BLaER1 (cell line): Measurements from ENCODE around the gene TXNIP.
A peak's percentile ranks its signal among the peaks of the same experiment; 100 is the strongest.
"Not testable (repeated sequence)": the region's sequence is repeated elsewhere in the genome, so short reads cannot be mapped to it uniquely, and the experiment has no call there.

ENCODE experiments used
- H3K27ac ChIP-seq: shearing (Covaris generic); formaldehyde crosslinking; 2 replicates; pipeline ENCODE4 v1.8.1; 2022
- H3K27me3 ChIP-seq: shearing (Covaris generic); formaldehyde crosslinking; 2 replicates; pipeline ENCODE4 v1.8.1; 2022
- H3K36me3 ChIP-seq: shearing (Covaris generic); formaldehyde crosslinking; 2 replicates; pipeline ENCODE4 v1.8.1; 2022
- H3K4me1 ChIP-seq: shearing (Covaris generic); formaldehyde crosslinking; 2 replicates; pipeline ENCODE4 v1.8.1; 2022
- H3K4me2 ChIP-seq: shearing (Covaris generic); formaldehyde crosslinking; 2 replicates; pipeline ENCODE4 v1.8.1; 2022
- H3K4me3 ChIP-seq: shearing (Covaris generic); formaldehyde crosslinking; 2 replicates; pipeline ENCODE4 v1.8.1; 2022
- H3K9ac ChIP-seq: shearing (Covaris generic); formaldehyde crosslinking; 2 replicates; pipeline ENCODE4 v1.8.1; 2022
- H3K9me3 ChIP-seq: shearing (Covaris generic); formaldehyde crosslinking; 2 replicates; pipeline ENCODE4 v1.8.1; 2022
- H4K20me1 ChIP-seq: shearing (Covaris generic); formaldehyde crosslinking; 2 replicates; pipeline ENCODE4 v1.8.1; 2022
- Cebpa-rat ChIP-seq: shearing (Covaris generic); IDR thresholded peaks from 2 replicates; pipeline ENCODE4 v1.8.1; 2022

TXNIP gene, protein sequence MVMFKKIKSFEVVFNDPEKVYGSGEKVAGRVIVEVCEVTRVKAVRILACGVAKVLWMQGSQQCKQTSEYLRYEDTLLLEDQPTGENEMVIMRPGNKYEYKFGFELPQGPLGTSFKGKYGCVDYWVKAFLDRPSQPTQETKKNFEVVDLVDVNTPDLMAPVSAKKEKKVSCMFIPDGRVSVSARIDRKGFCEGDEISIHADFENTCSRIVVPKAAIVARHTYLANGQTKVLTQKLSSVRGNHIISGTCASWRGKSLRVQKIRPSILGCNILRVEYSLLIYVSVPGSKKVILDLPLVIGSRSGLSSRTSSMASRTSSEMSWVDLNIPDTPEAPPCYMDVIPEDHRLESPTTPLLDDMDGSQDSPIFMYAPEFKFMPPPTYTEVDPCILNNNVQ

GRCh38 chr1:145996433-145997015 is at the start of gene TXNIP:
Gene TXNIP (minus strand): TSS chr1:145996579. CDS start chr1:145996266, 313 bp downstream.
- Histone ChIP-seq H3K27ac (peak within 1 kb of the TSS; percentile 89), H3K9me3 (no peaks in the 10 kb centered on the region), H3K9ac (peak within 1 kb of the TSS; percentile 98), H3K27me3 (no peaks in the 10 kb centered on the region), H3K4me3 (peak within 1 kb of the TSS; percentile 82), H3K36me3 (peaks cover 34% of the 10 kb centered on the region), H3K4me2 (peak within 1 kb of the TSS; percentile 93), H4K20me1 (peaks cover 46% of the 10 kb centered on the region), H3K4me1 (peaks cover 62% of the 10 kb centered on the region)
- TF ChIP-seq Cebpa-rat: no peak

GRCh38 chr1:146039844-146040194 is 43.4 kb upstream of the TXNIP start:
- Histone ChIP-seq H3K27ac (no peak overlapping the region), H3K4me2 (0 out of 2 replicates have a peak overlapping the region, but pooled peaks have one; percentile 75), H3K9me3 (no peaks in the 10 kb centered on the region), H3K4me3 (no peak overlapping the region), H3K27me3 (no peaks in the 10 kb centered on the region), H3K4me1 (peaks cover 14% of the 10 kb centered on the region), H3K36me3 (no peaks in the 10 kb centered on the region), H4K20me1 (no peaks in the 10 kb centered on the region), H3K9ac (no peak overlapping the region)
- no peak for TF ChIP-seq Cebpa-rat

- no peak for TF ChIP-seq Cebpa-rat
- Histone ChIP-seq H3K36me3 (no peaks in the 10 kb centered on the region), H3K4me3 (peak overlapping the region; percentile 82), H3K9ac (peak overlapping the region; percentile 84), H3K27me3 (no peaks in the 10 kb centered on the region), H3K4me1 (peaks cover 17% of the 10 kb centered on the region), H4K20me1 (no peaks in the 10 kb centered on the region), H3K4me2 (peak overlapping the region; percentile 75), H3K9me3 (no peaks in the 10 kb centered on the region), H3K27ac (peak overlapping the region; percentile 84)
Measured at GRCh38 chr1:146036965-146037646, 40.7 kb upstream of the TXNIP start.

DNA sequence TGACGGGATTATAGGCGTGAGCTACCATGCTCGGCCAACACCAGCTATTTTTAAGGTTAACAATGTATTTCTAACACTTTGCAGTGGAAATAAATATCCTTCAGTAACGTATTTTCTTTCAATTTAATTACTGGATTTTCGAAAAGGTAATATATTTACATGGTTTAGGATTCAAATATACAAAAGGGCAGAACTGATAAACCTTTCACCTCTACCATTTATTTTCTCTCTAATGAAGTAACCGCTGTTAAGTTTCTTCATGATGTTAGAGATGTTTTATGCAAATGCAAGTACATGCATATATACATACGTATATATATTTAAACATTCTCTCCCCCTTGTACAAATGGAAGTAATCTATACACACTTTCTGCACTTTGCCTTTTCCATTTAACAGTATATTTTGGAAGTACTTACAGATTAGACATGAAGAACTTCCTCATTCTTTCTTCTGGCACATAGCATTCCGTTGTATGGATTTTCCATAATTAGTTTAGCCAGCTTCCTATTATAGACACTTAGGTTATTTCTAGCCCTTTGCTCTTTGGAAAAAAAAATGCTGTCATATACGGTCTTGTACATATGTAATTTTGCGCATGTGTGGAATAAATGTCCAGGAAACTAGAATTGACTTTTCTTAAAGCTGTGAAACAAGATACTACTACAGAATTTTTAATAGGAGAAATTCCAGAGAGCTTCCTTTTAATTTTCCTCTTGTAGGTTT is 40.0 kb upstream of the TXNIP start:
- TF ChIP-seq Cebpa-rat: no peak
- H3K36me3 ChIP-seq: no peaks in the 10 kb centered on the region

GRCh38 chr1:146035048-146035423 is 38.7 kb upstream of the TXNIP start:
- H3K9ac ChIP-seq: no peak overlapping the region
- peaks cover 17% of the 10 kb centered on the region for H3K4me1 ChIP-seq
- H4K20me1 ChIP-seq: no peaks in the 10 kb centered on the region
- H3K27me3 ChIP-seq: no peaks in the 10 kb centered on the region
- no peaks in the 10 kb centered on the region for H3K36me3 ChIP-seq
- H3K27ac ChIP-seq: no peak overlapping the region
- no peaks in the 10 kb centered on the region for H3K9me3 ChIP-seq
- peak overlapping the region; percentile 75 for H3K4me2 ChIP-seq
- TF ChIP-seq Cebpa-rat: no peak
- peak overlapping the region; percentile 82 for H3K4me3 ChIP-seq

More for the DNA sequence above, 40.0 kb upstream of the TXNIP start:
- Histone ChIP-seq H3K4me2 (peak overlapping the region; percentile 75), H3K9ac (peak overlapping the region; percentile 84; the same call in 1 of the 2 replicates), H3K4me1 (peaks cover 17% of the 10 kb centered on the region), H3K4me3 (peak overlapping the region; percentile 82), H3K9me3 (no peaks in the 10 kb centered on the region), H4K20me1 (no peaks in the 10 kb centered on the region), H3K27ac (no peak overlapping the region), H3K27me3 (no peaks in the 10 kb centered on the region)

DNA sequence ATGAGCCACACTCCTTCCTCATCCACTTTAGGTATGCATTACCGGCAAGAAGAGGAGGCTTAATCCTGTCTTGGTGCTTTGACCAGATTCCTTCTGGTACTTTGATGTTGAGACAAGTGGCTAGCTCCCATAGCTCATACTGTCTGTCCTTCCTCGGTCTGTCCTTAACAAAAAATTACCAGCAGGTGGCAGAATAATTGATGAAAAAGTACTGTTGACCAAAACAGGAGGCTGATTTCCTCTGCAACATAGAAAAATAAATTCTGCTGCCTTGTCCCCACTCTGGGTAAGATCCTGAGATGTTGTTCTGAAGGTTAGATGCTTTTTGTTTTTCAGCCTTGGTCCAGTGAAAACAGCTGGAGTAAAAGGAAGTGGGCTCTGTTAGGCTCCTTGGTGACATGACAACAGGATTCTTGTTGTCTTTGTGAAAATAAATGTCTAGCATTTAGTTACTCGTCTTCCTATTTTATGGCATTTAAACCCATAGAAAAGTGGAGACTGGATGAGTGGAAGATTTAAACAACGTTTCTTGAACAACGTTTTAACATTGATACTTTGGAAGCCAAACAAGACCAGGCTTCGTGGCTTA is 36.3 kb upstream of the TXNIP start:
- TF ChIP-seq Cebpa-rat: no peak
- H3K9ac ChIP-seq: no peak overlapping the region
- no peaks in the 10 kb centered on the region for H3K9me3 ChIP-seq
- H3K4me3 ChIP-seq: no peak overlapping the region
- no peaks in the 10 kb centered on the region for H4K20me1 ChIP-seq
- no peaks in the 10 kb centered on the region for H3K36me3 ChIP-seq
- H3K27ac ChIP-seq: no peak overlapping the region
- peaks cover 17% of the 10 kb centered on the region for H3K4me1 ChIP-seq
- H3K4me2 ChIP-seq: peak overlapping the region; percentile 34
- no peaks in the 10 kb centered on the region for H3K27me3 ChIP-seq

- no peak overlapping the region for H3K27ac ChIP-seq
Measured at GRCh38 chr1:146031476-146031875, 35.1 kb upstream of the TXNIP start.

GRCh38 chr1:146029117-146029516 is 32.7 kb upstream of the TXNIP start:
- no peak for TF ChIP-seq Cebpa-rat
- Histone ChIP-seq H3K27me3 (no peaks in the 10 kb centered on the region), H3K27ac (no peak overlapping the region), H3K9me3 (no peaks in the 10 kb centered on the region), H3K4me3 (no peak overlapping the region), H3K4me2 (no peak overlapping the region), H4K20me1 (no peaks in the 10 kb centered on the region), H3K9ac (no peak overlapping the region), H3K4me1 (peaks cover 10% of the 10 kb centered on the region), H3K36me3 (no peaks in the 10 kb centered on the region)

More at GRCh38 chr1:146031476-146031875, 35.1 kb upstream of the TXNIP start:
- H3K36me3 ChIP-seq: no peaks in the 10 kb centered on the region
- no peak overlapping the region for H3K4me3 ChIP-seq
- TF ChIP-seq Cebpa-rat: no peak
- no peak overlapping the region for H3K4me2 ChIP-seq
- H3K9ac ChIP-seq: no peak overlapping the region
- H4K20me1 ChIP-seq: no peaks in the 10 kb centered on the region
- H3K9me3 ChIP-seq: no peaks in the 10 kb centered on the region
- no peaks in the 10 kb centered on the region for H3K27me3 ChIP-seq
- H3K4me1 ChIP-seq: peaks cover 17% of the 10 kb centered on the region

DNA sequence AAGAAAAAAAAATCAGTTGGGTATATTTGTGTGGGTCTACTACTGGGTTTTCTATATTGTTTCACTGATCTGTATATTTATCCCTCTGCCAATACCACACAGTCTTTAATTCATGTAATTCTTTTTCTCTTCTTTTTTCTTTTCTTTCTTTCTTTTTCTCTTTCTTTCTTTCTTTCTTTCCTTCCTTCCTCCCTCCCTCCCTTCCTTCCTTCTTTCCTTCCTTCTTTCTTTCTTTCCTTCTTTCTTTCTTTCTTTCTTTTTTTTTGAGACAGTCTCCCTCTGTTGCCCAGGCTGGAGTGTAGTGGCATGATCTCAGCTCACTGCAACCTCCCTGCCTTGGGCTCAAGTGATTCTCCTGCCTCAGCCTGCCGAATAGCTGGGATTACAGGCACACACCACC is 30.3 kb upstream of the TXNIP start:
- not testable (repeated sequence) for H3K4me2 ChIP-seq, H3K4me3 ChIP-seq, H3K4me1 ChIP-seq

GRCh38 chr1:146025787-146026495 is 29.6 kb upstream of the TXNIP start:
- not testable (repeated sequence) for H3K27me3 ChIP-seq, H3K27ac ChIP-seq, H3K9me3 ChIP-seq, H3K36me3 ChIP-seq, H3K9ac ChIP-seq, H4K20me1 ChIP-seq, H3K4me1 ChIP-seq, H3K4me3 ChIP-seq, H3K4me2 ChIP-seq

More for the DNA sequence above, 30.3 kb upstream of the TXNIP start:
- not testable (repeated sequence) for H3K36me3 ChIP-seq, H3K27ac ChIP-seq, H4K20me1 ChIP-seq, H3K9me3 ChIP-seq, H3K9ac ChIP-seq, H3K27me3 ChIP-seq
